CD4-positive, alpha-beta memory T cell (primary cell): Measurements from ENCODE around the gene KCNJ18. TPM values are rescaled to one million over a fixed set of nuclear protein-coding genes. Genes with fewer than 3 reads are reported as not detected.
"Not testable (repeated sequence)": the region's sequence is repeated elsewhere in the genome, so short reads cannot be mapped to it uniquely, and the experiment has no call there.

Experiments used
- CTCF ChIA-PET: fragments of 350-600 bp; sonication (Branson Sonifier 250); formaldehyde crosslinking; loops from one replicate; lab custom pipeline; 2021; ENCODE audit warnings: inconsistent platforms; ENCODE audit not compliant: partially characterized antibody; lab: Charles Lee
- POLR2A ChIA-PET: fragments of 350-600 bp; sonication (Branson Sonifier 250); formaldehyde crosslinking; loops from one replicate; lab custom pipeline; 2021; ENCODE audit not compliant: partially characterized antibody; lab: Charles Lee
- DNase-seq, 5 donors: peaks; one replicate each; pipeline versions ENCODE4 v3.0.0 to v3.0.0-alpha.2; 2020 to 2022; ENCODE audit warnings: mixed read lengths in 1 of 5
- H3K27ac ChIP-seq: one replicate; pipeline ENCODE4 v1.7.0; 2013; ENCODE audit warnings: low read depth, low read length
- H3K27me3 ChIP-seq: 2 replicates; pipeline ENCODE4 v1.7.0; 2013; ENCODE audit warnings: mild to moderate bottlenecking, low read length, moderate library complexity; ENCODE audit not compliant: insufficient read depth
- H3K36me3 ChIP-seq: 2 replicates; pipeline ENCODE4 v1.7.0; 2013; ENCODE audit warnings: mild to moderate bottlenecking, low read length, moderate library complexity; ENCODE audit not compliant: insufficient read depth
- H3K4me1 ChIP-seq: 2 replicates; pipeline ENCODE4 v1.7.0; 2013; ENCODE audit warnings: mild to moderate bottlenecking, low read length, moderate library complexity; ENCODE audit not compliant: insufficient read depth
- H3K4me3 ChIP-seq, 2 donors: one replicate each; pipeline ENCODE4 v1.7.0; 2013; ENCODE audit warnings: low read length in 2 of 2, mild to moderate bottlenecking in 1 of 2
- H3K9me3 ChIP-seq, 2 donors: one replicate each; pipeline ENCODE4 v1.7.0; 2013; ENCODE audit warnings: low read length in 2 of 2, control low read depth in 1 of 2; ENCODE audit not compliant: control insufficient read depth in 1 of 2
- H3K27ac Mint-ChIP-seq, 7 donors: one replicate each; pipeline ENCODE4 v1.8.0; 2020 to 2021; ENCODE audit warnings: mixed read lengths in 7 of 7, mild to moderate bottlenecking in 6 of 7, inconsistent platforms in 3 of 7, moderate library complexity in 3 of 7
- H3K27me3 Mint-ChIP-seq, 2 donors: one replicate each; pipeline ENCODE4 v1.8.0; 2020 to 2021; ENCODE audit warnings: mixed read lengths in 2 of 2
- H3K36me3 Mint-ChIP-seq, 2 donors: one replicate each; pipeline ENCODE4 v1.8.0; 2020 to 2021; ENCODE audit warnings: mixed read lengths in 2 of 2, inconsistent platforms in 1 of 2, mild to moderate bottlenecking in 1 of 2
- H3K4me1 Mint-ChIP-seq, 4 donors: one replicate each; pipeline ENCODE4 v1.8.0; 2020 to 2021; ENCODE audit warnings: mixed read lengths in 4 of 4, mild to moderate bottlenecking in 1 of 4
- H3K4me3 Mint-ChIP-seq, 8 donors: one replicate each; pipeline ENCODE4 v1.8.0; 2020 to 2021; ENCODE audit warnings: mixed read lengths in 8 of 8, mild to moderate bottlenecking in 7 of 8, moderate library complexity in 6 of 8, inconsistent platforms in 3 of 8
- H3K9me3 Mint-ChIP-seq, 8 donors: one replicate each; pipeline ENCODE4 v1.8.0; 2020 to 2021; ENCODE audit warnings: mixed read lengths in 8 of 8, mild to moderate bottlenecking in 5 of 8, inconsistent platforms in 3 of 8, moderate library complexity in 1 of 8
- intact Hi-C: fragments of 100-400 bp; cut with micrococcal nuclease; formaldehyde crosslinking; loops from one replicate; pipeline ENCODE4 v1.15.1; 2023
- polyA plus RNA-seq, 2 donors: library from polyadenylated mRNA; unstranded; fragments of 300-500 nt; fragmentation: Illumina TruSeq; gene quantifications; one replicate each; pipeline ENCODE4 v1.2.3, GENCODE V29; 2021
- total RNA-seq, 2 experiments: library from RNA; stranded (reverse); gene quantifications; one replicate each; pipeline ENCODE4 v1.2.3, GENCODE V29; 2021

Gene KCNJ18
- total and polyA plus RNA-seq, 4 experiments from 2014 or later, result not detected

DNA sequence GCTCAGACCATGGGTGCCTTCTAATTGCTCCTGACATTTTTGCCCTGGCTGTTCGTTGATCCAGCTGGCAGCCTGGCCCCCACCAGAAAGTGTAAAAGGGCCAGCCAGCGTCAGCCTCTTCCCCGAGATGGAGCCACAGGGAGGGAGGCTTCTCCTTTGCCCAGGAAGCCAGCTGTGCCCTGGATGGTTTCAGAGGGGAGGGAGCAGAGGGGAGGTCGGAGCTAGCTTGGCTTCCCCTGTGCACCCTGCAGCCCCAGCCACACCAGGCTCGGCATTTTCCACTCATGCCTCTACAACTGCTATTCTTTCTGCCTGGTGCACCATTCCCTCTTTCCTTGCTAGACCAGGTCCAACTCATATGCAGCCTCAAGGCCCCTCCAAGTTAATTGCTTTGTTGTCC, 56.4 kb downstream of the KCNJ18 start:
- CTCF ChIA-PET, H3K27me3 Mint-ChIP-seq, H3K4me3 Mint-ChIP-seq, DNase-seq, intact Hi-C loops, H3K27me3 ChIP-seq, H3K36me3 Mint-ChIP-seq, H3K27ac Mint-ChIP-seq, H3K4me3 ChIP-seq, H3K4me1 Mint-ChIP-seq, POLR2A ChIA-PET, H3K27ac ChIP-seq, H3K4me1 ChIP-seq, H3K9me3 ChIP-seq, H3K36me3 ChIP-seq: not testable (repeated sequence)
- peaks cover 0 to 17% (median 4%) of the 10 kb centered on the region in 8 donors for H3K9me3 Mint-ChIP-seq

DNA sequence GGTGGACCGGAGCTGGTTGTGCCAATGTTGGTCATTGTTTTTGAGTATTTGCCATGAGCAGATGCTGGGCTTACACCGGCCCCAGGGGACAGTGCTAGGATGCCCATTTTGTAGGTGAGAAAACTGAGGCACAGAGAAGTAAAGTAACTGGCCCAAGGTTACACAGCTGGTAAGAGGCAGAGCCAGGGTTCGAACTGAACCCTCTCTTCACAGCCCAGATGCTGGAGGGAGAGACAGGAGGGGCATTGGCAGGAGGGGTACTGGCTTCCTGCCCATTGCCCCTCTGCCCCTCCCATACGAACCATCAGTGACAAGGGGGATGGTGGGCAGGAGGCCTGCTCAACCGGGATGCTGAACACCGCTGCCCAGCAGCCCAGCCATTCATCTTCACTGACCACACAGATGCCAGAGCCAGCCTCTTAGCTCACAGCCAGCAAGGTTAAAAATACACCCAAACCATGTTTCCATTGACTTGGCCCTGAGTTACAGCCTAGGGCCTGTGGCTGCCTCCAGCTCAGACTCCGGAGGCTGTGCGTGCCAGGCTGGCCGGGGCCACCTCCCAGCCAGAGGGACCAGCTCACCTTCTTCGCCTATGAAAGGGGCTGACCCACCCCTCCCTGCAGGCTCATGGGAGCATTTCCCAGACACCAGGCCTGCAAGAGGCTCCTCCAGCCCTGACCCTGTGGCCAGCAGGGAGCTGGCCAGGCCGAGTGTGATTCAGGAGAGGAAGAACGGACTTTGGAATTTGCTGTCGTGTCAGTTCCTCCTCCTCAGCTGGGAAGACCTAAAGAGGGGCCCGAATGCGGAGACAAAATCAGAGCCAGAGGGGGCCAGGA, 57.6 kb downstream of the KCNJ18 start:
- H3K27ac Mint-ChIP-seq, H3K27me3 Mint-ChIP-seq, CTCF ChIA-PET: not testable (repeated sequence)

DNA sequence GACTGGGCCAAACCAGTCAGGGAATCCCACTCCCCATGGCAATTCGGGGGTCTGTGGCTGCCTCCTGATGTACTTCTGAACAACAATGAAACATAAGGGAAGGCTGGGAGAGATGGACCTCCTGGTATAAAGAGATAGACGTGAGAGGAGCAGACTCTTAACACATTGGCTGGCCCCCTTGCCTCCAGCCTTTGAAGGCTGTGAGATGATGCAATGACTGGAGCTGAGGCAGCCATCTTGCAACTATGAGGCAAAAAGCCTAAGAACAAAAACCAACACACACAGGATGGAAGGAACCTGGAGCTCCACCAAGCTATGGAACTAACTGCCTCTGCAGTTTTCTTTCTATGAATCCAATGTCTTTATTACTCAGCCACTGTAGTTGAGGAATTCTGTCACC, 58.8 kb downstream of the KCNJ18 start:
- peaks cover 0 to 19% (median 5%) of the 10 kb centered on the region in 8 donors for H3K9me3 Mint-ChIP-seq
- DNase-seq, H3K27me3 Mint-ChIP-seq, H3K9me3 ChIP-seq, H3K4me1 Mint-ChIP-seq, POLR2A ChIA-PET, intact Hi-C loops, H3K4me1 ChIP-seq, H3K27ac ChIP-seq, H3K27ac Mint-ChIP-seq, H3K4me3 ChIP-seq, H3K4me3 Mint-ChIP-seq, CTCF ChIA-PET, H3K36me3 ChIP-seq, H3K27me3 ChIP-seq, H3K36me3 Mint-ChIP-seq: not testable (repeated sequence)

More for the DNA sequence above, 57.6 kb downstream of the KCNJ18 start:
- H3K27ac ChIP-seq, DNase-seq, H3K4me1 ChIP-seq, H3K36me3 ChIP-seq, POLR2A ChIA-PET, intact Hi-C loops, H3K4me1 Mint-ChIP-seq, H3K4me3 ChIP-seq, H3K9me3 ChIP-seq, H3K27me3 ChIP-seq, H3K4me3 Mint-ChIP-seq, H3K36me3 Mint-ChIP-seq: not testable (repeated sequence)
- peaks cover 0 to 17% (median 4%) of the 10 kb centered on the region in 8 donors for H3K9me3 Mint-ChIP-seq
